ENCODE results near the gene TSEN15. TPM values are rescaled to one million over a fixed set of nuclear protein-coding genes. Genes with fewer than 3 reads are reported as not detected.

The TSEN15 gene
- total and polyA plus RNA-seq, 2 donors from 2014 or later = 24.7 to 25.6 TPM

GRCh38 chr1:184053881-184054280 lies 2.4 kb downstream of the TSEN15 start:
- intact Hi-C loops (cut with DNase I) = no loop called here
- Histone ChIP-seq H3K9ac (ENCODE audit: low read length in 3 of 3) (no peak overlapping the region), H3K9me3 (ENCODE audit: control insufficient read depth in 2 of 3, insufficient read depth in 1 of 3, low read length in 3 of 3) (no peaks in the 10 kb centered on the region), H3K4me3 (ENCODE audit: low read length in 3 of 3) (no peak overlapping the region), H3K27me3 (ENCODE audit: control insufficient read depth, insufficient read depth, low read length) (no peaks in the 10 kb centered on the region), H3K27ac (ENCODE audit: low read depth in 2 of 2, low read length in 2 of 2) (no peak overlapping the region), H3K36me3 (ENCODE audit: control insufficient read depth in 2 of 3, insufficient read depth in 3 of 3, low read length in 3 of 3) (no peaks in the 10 kb centered on the region), H3K4me1 (ENCODE audit: control insufficient read depth in 2 of 3, insufficient read depth in 2 of 3, low read depth in 1 of 3, low read length in 3 of 3) (peaks cover 4 to 14% (median 7%) of the 10 kb centered on the region in 3 donors)
- FAIRE-seq (no peak), DNase-seq (no peak)
- no peak for TF ChIP-seq CTCF (IDR thresholded peaks at IDR 0.05; ENCODE audit: borderline replicate concordance, extremely low read depth, insufficient read depth)

- DNase-seq (peak in 1 of 5 donors; percentile 15), FAIRE-seq (no peak)
- Histone ChIP-seq H3K27ac (ENCODE audit: low read depth in 2 of 2, low read length in 2 of 2) (no peak overlapping the region), H3K36me3 (ENCODE audit: control insufficient read depth in 2 of 3, insufficient read depth in 3 of 3, low read length in 3 of 3) (no peaks in the 10 kb centered on the region), H3K9ac (ENCODE audit: low read length in 3 of 3) (no peak overlapping the region), H3K4me3 (ENCODE audit: low read length in 3 of 3) (no peak overlapping the region), H3K4me1 (ENCODE audit: control insufficient read depth in 2 of 3, insufficient read depth in 2 of 3, low read depth in 1 of 3, low read length in 3 of 3) (peaks cover 3 to 4% (median 4%) of the 10 kb centered on the region in 3 donors), H3K27me3 (ENCODE audit: control insufficient read depth, insufficient read depth, low read length) (no peaks in the 10 kb centered on the region), H3K9me3 (ENCODE audit: control insufficient read depth in 2 of 3, insufficient read depth in 1 of 3, low read length in 3 of 3) (no peaks in the 10 kb centered on the region)
- intact Hi-C loops (cut with DNase I) = no loop called here
- no peak for TF ChIP-seq CTCF (IDR thresholded peaks at IDR 0.05; ENCODE audit: borderline replicate concordance, extremely low read depth, insufficient read depth)
Observed at GRCh38 chr1:184056921-184057555, 5.5 kb downstream of the TSEN15 start.

- DNase-seq (no peak), FAIRE-seq (no peak)
Observed at GRCh38 chr1:184059887-184060286, 8.4 kb downstream of the TSEN15 start.

More at GRCh38 chr1:184059887-184060286, 8.4 kb downstream of the TSEN15 start:
- Histone ChIP-seq H3K4me1 (ENCODE audit: control insufficient read depth in 2 of 3, insufficient read depth in 2 of 3, low read depth in 1 of 3, low read length in 3 of 3) (no peaks in the 10 kb centered on the region), H3K36me3 (ENCODE audit: control insufficient read depth in 2 of 3, insufficient read depth in 3 of 3, low read length in 3 of 3) (no peaks in the 10 kb centered on the region), H3K9me3 (ENCODE audit: control insufficient read depth in 2 of 3, insufficient read depth in 1 of 3, low read length in 3 of 3) (no peaks in the 10 kb centered on the region), H3K27me3 (ENCODE audit: control insufficient read depth, insufficient read depth, low read length) (no peaks in the 10 kb centered on the region), H3K9ac (ENCODE audit: low read length in 3 of 3) (no peak overlapping the region), H3K4me3 (ENCODE audit: low read length in 3 of 3) (no peak overlapping the region), H3K27ac (ENCODE audit: low read depth in 2 of 2, low read length in 2 of 2) (no peak overlapping the region)
- intact Hi-C loops (cut with DNase I) = no loop called here
- no peak for TF ChIP-seq CTCF (IDR thresholded peaks at IDR 0.05; ENCODE audit: borderline replicate concordance, extremely low read depth, insufficient read depth)
